K562 (cell line): ENCODE measurements around the gene FBXO48. TPM values are rescaled to one million over a fixed set of nuclear protein-coding genes. Genes with fewer than 3 reads are reported as not detected.

Experiments
- ATAC-seq: fragments of 200-7000 bp; cut with Tn5 transposase; 3 replicates; pipeline ENCODE4 v1.9.1; 2020; ENCODE audit warnings: moderate library complexity
- BruUV-seq: library from RNA; stranded (reverse); fragments of 400-500 nt; replicated peaks from 2 replicates; lab custom pipeline; 2021; lab: Mats Ljungman, UMichigan
- CTCF ChIA-PET: fragments of 300-600 bp; formaldehyde crosslinking; extraction: SDS; loops from one replicate; lab custom pipeline; 2021; ENCODE audit warnings: low intra/inter-chr PET ratio; lab: Yijun Ruan, JAX
- POLR2A ChIA-PET: fragments of 300-600, 350-650 bp; sonication (Branson Sonifier 250); formaldehyde crosslinking; extraction: SDS; loops from one replicate; lab custom pipeline; 2021; ENCODE audit warnings: antibody characterized with exemption, inconsistent platforms; lab: Yijun Ruan, JAX
- DNase-seq, 4 experiments: peaks; one replicate each; pipeline versions ENCODE4 v3.0.0 to v3.0.0-alpha.2; 2011 to 2018; ENCODE audit warnings: low spot score in 3 of 4, mixed read lengths in 3 of 4; ENCODE audit errors: extremely low read depth in 1 of 4
- FAIRE-seq: peaks from 2 replicates; lab custom pipeline; 2011; peaks lifted over from hg19 to GRCh38; lab: Jason Lieb, UNC
- H2AFZ ChIP-seq: 2 replicates; pipeline ENCODE4 v1.6.0; 2011; ENCODE audit warnings: low read depth, low read length, control low read depth, inconsistent platforms
- H3K27ac ChIP-seq: fragments of 200-600 bp; 3 replicates; pipeline ENCODE4 v1.8.0; 2011; ENCODE audit warnings: low read depth, mild to moderate bottlenecking, control low read depth, inconsistent platforms, low read length, moderate library complexity, mixed read lengths; ENCODE audit errors: extremely low read depth
- H3K27me3 ChIP-seq, 2 experiments: fragments of 300-600 bp in 1 of 2; 2 replicates in 1 of 2; 3 replicates in 1 of 2; pipeline versions ENCODE4 v1.6.0 to v1.8.0; 2011; ENCODE audit warnings: inconsistent platforms in 2 of 2, low read length in 2 of 2, mild to moderate bottlenecking in 1 of 2, mixed read lengths in 1 of 2, moderate library complexity in 1 of 2; ENCODE audit not compliant: control insufficient read depth in 2 of 2, insufficient read depth in 2 of 2
- H3K36me3 ChIP-seq: fragments of 300-600 bp; 3 replicates; pipeline ENCODE4 v1.8.0; 2011; ENCODE audit warnings: mild to moderate bottlenecking, low read length, inconsistent platforms; ENCODE audit not compliant: control insufficient read depth, insufficient read depth
- H3K4me1 ChIP-seq, 2 experiments: fragments of 200-600 bp in 1 of 2; replicated peaks in 1 of 2; 2 replicates in 1 of 2; 3 replicates in 1 of 2; pipeline versions ENCODE4 v1.5.1 to v1.8.0; 2011; ENCODE audit warnings: inconsistent platforms in 2 of 2, low read length in 2 of 2, mild to moderate bottlenecking in 1 of 2, mixed read lengths in 1 of 2, moderate library complexity in 1 of 2; ENCODE audit not compliant: control insufficient read depth in 2 of 2, insufficient read depth in 2 of 2
- H3K4me2 ChIP-seq: 2 replicates; pipeline ENCODE4 v1.6.1; 2011; ENCODE audit warnings: low read length, control low read depth, inconsistent platforms, mixed read lengths; ENCODE audit not compliant: insufficient read depth
- H3K4me3 ChIP-seq: fragments of 200-600 bp; sonication (generic), shearing (Covaris generic); 2 replicates; pipeline ENCODE4 v1.5.1; 2016; ENCODE audit warnings: control low read depth, inconsistent platforms
- H3K79me2 ChIP-seq: fragments of 200-600 bp; 3 replicates; pipeline ENCODE4 v1.8.0; 2011; ENCODE audit warnings: low read length, inconsistent platforms; ENCODE audit not compliant: control insufficient read depth, insufficient read depth
- H3K9ac ChIP-seq, 2 experiments: 2 replicates each; pipeline versions ENCODE4 v1.6.0 to v1.6.1; 2011; ENCODE audit warnings: low read depth in 2 of 2, low read length in 2 of 2, control low read depth in 1 of 2, inconsistent platforms in 1 of 2, mild to moderate bottlenecking in 1 of 2, mixed read lengths in 1 of 2; ENCODE audit not compliant: insufficient read depth in 1 of 2
- H3K9me1 ChIP-seq: one replicate; pipeline ENCODE4 v1.6.0; 2011; ENCODE audit warnings: inconsistent platforms, mild to moderate bottlenecking, low read length, moderate library complexity; ENCODE audit not compliant: control insufficient read depth, insufficient read depth
- H3K9me3 ChIP-seq: replicated peaks from 2 replicates; pipeline ENCODE4 v1.5.1; 2011; ENCODE audit warnings: low read depth, low read length, inconsistent platforms; ENCODE audit not compliant: control insufficient read depth, insufficient read depth
- H4K20me1 ChIP-seq: replicated peaks from 2 replicates; pipeline ENCODE4 v1.6.1; 2011; ENCODE audit warnings: low read length, inconsistent platforms, mixed read lengths; ENCODE audit not compliant: control insufficient read depth, insufficient read depth
- MCM2 ChIP-seq: fragments of 450-650 bp; IDR thresholded peaks from 2 replicates; pipeline ENCODE4 v1.6.1; 2017; ENCODE audit warnings: low read depth, mild to moderate bottlenecking
- RBFOX2 ChIP-seq: fragments of 200-400 bp; formaldehyde crosslinking; IDR thresholded peaks from 2 replicates; pipeline ENCODE4 v1.6.1; 2017; ENCODE audit warnings: low read depth, mild to moderate bottlenecking, low read length, moderate library complexity
- RBM25 ChIP-seq: fragments of 200-400 bp; formaldehyde crosslinking; IDR thresholded peaks from 2 replicates; pipeline ENCODE4 v1.6.1; 2018; ENCODE audit warnings: low read length, low read depth, moderate library complexity; ENCODE audit not compliant: severe bottlenecking
- ZFP36 ChIP-seq: fragments of 150-350 bp; IDR thresholded peaks from 2 replicates; pipeline ENCODE4 v1.6.1; 2018; ENCODE audit warnings: low read length, low read depth; ENCODE audit not compliant: partially characterized antibody
- WGBS: fragments of 100-300 bp; shearing (Covaris generic); methylation state at CpG from one replicate; pipeline ENCODE4 v1.1.6; 2016; ENCODE audit warnings: low coverage, mixed read lengths; ENCODE audit not compliant: insufficient coverage; ENCODE audit errors: missing lambda C conversion rate; 5-methylcytosine and 5-hydroxymethylcytosine counted together
- in situ Hi-C: fragments of 300-500 bp; cut with MboI; formaldehyde crosslinking; loops from 4 replicates; pipeline ENCODE4 v1.15.0; 2018; ENCODE audit warnings: inconsistent platforms, mixed read lengths
- intact Hi-C: fragments of 100-400 bp; cut with micrococcal nuclease; formaldehyde crosslinking; loops from 2 replicates; pipeline ENCODE4 v1.14.2; 2022
- polyA plus RNA-seq, 8 experiments: library from polyadenylated mRNA; depleted of rRNA in 4 of 8; stranded (reverse) in 5 of 8; unstranded in 3 of 8; fragments of >200 nt; fragmentation: Nextera tagmentation in 2 of 8; fragmentation: Illumina TruSeq in 1 of 8; extraction: Ambion mirVana in 2 of 8; extraction: Trizol in 1 of 8; gene quantifications; 2 replicates each; pipeline versions ENCODE4 v1.2.1 to v1.2.3, GENCODE V29; 2011 to 2014; ENCODE audit warnings: inconsistent platforms in 1 of 8, missing spikeins in 1 of 8
- total RNA-seq, 7 experiments: library from RNA; depleted of rRNA in 6 of 7; stranded (reverse); fragments of >200 nt in 6 of 7; fragmentation: Illumina TruSeq in 2 of 7; extraction: Trizol in 2 of 7; gene quantifications; 2 replicates each; pipeline versions ENCODE4 v1.2.1 to v1.2.3, GENCODE V29; 2011 to 2021; ENCODE audit warnings: low replicate concordance in 1 of 7

FBXO48 gene
- total and polyA plus RNA-seq, 9 of the 15 experiments (the other 6 are each of a cell fraction or from before 2014, with no cell fraction given): 0.36 to 1.8 (median 0.73) TPM

- Histone ChIP-seq H3K4me1 (peaks cover 3 to 32% of the 10 kb centered on the region in 2 experiments; a peak in 4 of 5 replicates), H3K27me3 (no peaks in the 10 kb centered on the region), H3K9ac (no peak overlapping the region)
- in situ Hi-C loops: no loop called here
- TF ChIP-seq MCM2: no peak
- TF ChIP-seq, all 486 proteins: peak for 0
- Histone ChIP-seq H3K4me2 (no peak overlapping the region), H3K9me1 (no peaks in the 10 kb centered on the region), H3K9me3 (no peaks in the 10 kb centered on the region), H2AFZ (no peak overlapping the region), H3K36me3 (no peaks in the 10 kb centered on the region), H3K79me2 (no peaks in the 10 kb centered on the region), H3K4me3 (no peak overlapping the region), H4K20me1 (no peaks in the 10 kb centered on the region), H3K27ac (no peak overlapping the region)
- POLR2A ChIA-PET: interaction anchor here (0.9 kb wide), 1 partner anchor 13 kb away, joined by 4 read pairs; no protein-coding TSS in a partner anchor
- WGBS: 67% methylated on average over 9 of the region's 9 CpGs
- DNase-seq (no peak), FAIRE-seq (no peak), ATAC-seq (no peak)
- CTCF ChIA-PET: no interaction called here
- BruUV-seq: no TSS peak
- intact Hi-C loops: no loop called here
Measured at GRCh38 chr2:68416081-68416675, 50.9 kb downstream of the FBXO48 start.

- no peak for DNase-seq
- no peaks in the 10 kb centered on the region for H3K27me3 ChIP-seq
- intact Hi-C loops (no loop called here), in situ Hi-C loops (no loop called here)
- H3K9ac ChIP-seq: no peak overlapping the region
- BruUV-seq: no TSS peak
- peaks cover 3 to 28% of the 10 kb centered on the region in 2 experiments; a peak in 4 of 5 replicates for H3K4me1 ChIP-seq
- H4K20me1 ChIP-seq: no peaks in the 10 kb centered on the region
- no peak for ATAC-seq
- POLR2A ChIA-PET: interaction anchor here (0.9 kb wide), 1 partner anchor 14 kb away, joined by 4 read pairs; no protein-coding TSS in a partner anchor
- H3K9me3 ChIP-seq: no peaks in the 10 kb centered on the region
- no peaks in the 10 kb centered on the region for H3K36me3 ChIP-seq
- CTCF ChIA-PET: no interaction called here
- no peak overlapping the region for H3K4me2 ChIP-seq
- peak; percentile 51 for TF ChIP-seq ZFP36
- no peak for TF ChIP-seq RBFOX2
- peak; percentile 84 for TF ChIP-seq RBM25
- TF ChIP-seq, all 486 proteins: peak for 2
- no peak overlapping the region for H3K4me3 ChIP-seq
- H3K79me2 ChIP-seq: no peaks in the 10 kb centered on the region
- no peaks in the 10 kb centered on the region for H3K9me1 ChIP-seq
- H3K27ac ChIP-seq: no peak overlapping the region
- FAIRE-seq: no peak
- no peak overlapping the region for H2AFZ ChIP-seq
Measured at GRCh38 chr2:68415521-68415920, 51.6 kb downstream of the FBXO48 start.
